Measurements from ENCODE around the gene HS3ST6.

DNA sequence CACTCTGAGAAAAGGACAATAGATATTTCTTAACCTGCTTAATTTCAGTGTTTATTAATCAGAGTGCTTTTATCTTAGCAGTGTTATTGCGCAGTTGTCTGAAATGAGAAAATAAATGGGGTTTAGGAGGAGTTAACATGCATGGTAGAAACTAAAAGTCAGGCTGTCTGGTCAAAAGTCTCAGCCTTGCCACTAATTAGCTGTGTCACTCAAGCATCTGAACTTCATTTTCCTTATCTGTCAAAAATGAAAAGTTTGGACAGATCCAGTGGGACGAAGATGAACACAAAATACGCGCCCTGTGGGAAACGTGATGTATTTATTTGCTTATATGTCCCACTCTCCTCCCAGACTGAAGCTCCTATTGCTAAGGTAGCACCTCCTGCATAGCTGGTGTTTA is 40.0 kb downstream of the HS3ST6 start:
- TF ChIP-seq POLR2AphosphoS5 (IDR thresholded peaks at IDR 0.05; ENCODE audit: borderline replicate concordance, low read depth, low read length) (no peak), EZH2 (IDR thresholded peaks at IDR 0.05) (no peak), FOXP2 (optimal IDR thresholded peaks at IDR 0.05; ENCODE audit: control extremely low read depth, extremely low read length, insufficient read depth) (no peak)
